OCI-LY7 (cell line): ENCODE results near the gene TEX14. TPM values are rescaled to one million over a fixed set of nuclear protein-coding genes. Genes with fewer than 3 reads are reported as not detected.

Source experiments
- BruUV-seq: library from RNA; stranded (reverse); fragments of 400-500 nt; replicated peaks from 2 replicates; lab custom pipeline; 2021; lab: Mats Ljungman, UMichigan
- CTCF ChIA-PET: fragments of 300-600 bp; sonication (Branson Sonifier 250); formaldehyde crosslinking; loops from one replicate; lab custom pipeline; 2022; ENCODE audit warnings: antibody characterized with exemption; ENCODE audit not compliant: unreplicated experiment; lab: Charles Lee
- POLR2A ChIA-PET: fragments of 300-600 bp; sonication (Branson Sonifier 250); formaldehyde crosslinking; loops from one replicate; lab custom pipeline; 2022; ENCODE audit warnings: antibody characterized with exemption; lab: Charles Lee
- DNase-seq: peaks from one replicate; pipeline ENCODE4 v3.0.0-alpha.2; 2015; ENCODE audit warnings: low spot score
- H2AFZ ChIP-seq: fragments of 200-600 bp; sonication (generic), shearing (Covaris generic); 2 replicates; pipeline ENCODE4 v1.6.1; 2014; ENCODE audit warnings: mild to moderate bottlenecking, antibody characterized with exemption, low read length, moderate library complexity
- H3K27ac ChIP-seq: fragments of 200-600 bp; sonication (generic); 2 replicates; pipeline ENCODE4 v1.5.1; 2014; ENCODE audit warnings: mixed run types, low read depth, mild to moderate bottlenecking, moderate library complexity, low read length, inconsistent platforms; ENCODE audit not compliant: poor library complexity, severe bottlenecking
- H3K36me3 ChIP-seq: fragments of 200-600 bp; sonication (generic); 2 replicates; pipeline ENCODE4 v1.6.1; 2014; ENCODE audit warnings: mild to moderate bottlenecking, antibody characterized with exemption, low read length, moderate library complexity, mixed read lengths; ENCODE audit not compliant: insufficient read depth
- H3K4me1 ChIP-seq: fragments of 200-600 bp; sonication (generic); 2 replicates; pipeline ENCODE4 v1.5.1; 2014; ENCODE audit warnings: mild to moderate bottlenecking, low read length; ENCODE audit not compliant: insufficient read depth, poor library complexity, severe bottlenecking
- H3K4me2 ChIP-seq: fragments of 200-600 bp; sonication (generic); 2 replicates; pipeline ENCODE4 v1.6.1; 2014; ENCODE audit warnings: mild to moderate bottlenecking, low read length
- H3K4me3 ChIP-seq: fragments of 200-600 bp; sonication (generic); 2 replicates; pipeline ENCODE4 v1.5.1; 2014; ENCODE audit warnings: mild to moderate bottlenecking, low read depth, low read length; ENCODE audit not compliant: poor library complexity, severe bottlenecking
- H3K79me2 ChIP-seq: fragments of 200-600 bp; sonication (generic); 2 replicates; pipeline ENCODE4 v1.6.1; 2016; ENCODE audit warnings: low read depth, mild to moderate bottlenecking, low read length, moderate library complexity, mixed read lengths; ENCODE audit not compliant: insufficient read depth
- H3K9me2 ChIP-seq: fragments of 200-600 bp; sonication (generic); 2 replicates; pipeline ENCODE4 v1.6.1; 2016; ENCODE audit warnings: mild to moderate bottlenecking, low read length, mixed read lengths; ENCODE audit not compliant: insufficient read depth
- H3K9me3 ChIP-seq: fragments of 200-600 bp; sonication (generic); 2 replicates; pipeline ENCODE4 v1.6.1; 2014; ENCODE audit warnings: mild to moderate bottlenecking, mixed run types, low read length, mixed read lengths
- H4K20me1 ChIP-seq: fragments of 200-600 bp; sonication (generic); 2 replicates; pipeline ENCODE4 v1.6.1; 2014; ENCODE audit warnings: mild to moderate bottlenecking, antibody characterized with exemption, low read length, moderate library complexity, mixed read lengths; ENCODE audit not compliant: insufficient read depth
- EZH2phosphoT487 ChIP-seq: fragments of 200-600 bp; sonication (generic); IDR thresholded peaks from 2 replicates; pipeline ENCODE4 v1.6.1; 2018; ENCODE audit warnings: low read depth, borderline replicate concordance, mild to moderate bottlenecking, mixed run types, antibody characterized with exemption, low read length, moderate library complexity, mixed read lengths
- intact Hi-C: fragments of 100-400 bp; cut with micrococcal nuclease; formaldehyde crosslinking; loops from one replicate; pipeline ENCODE4 v1.10.0; 2022; ENCODE audit not compliant: unreplicated experiment
- total RNA-seq, 2 experiments: library from RNA; depleted of rRNA in 1 of 2; stranded (reverse); fragments of >200 nt in 1 of 2; shearing (Covaris generic) in 1 of 2; gene quantifications; 2 replicates each; pipeline ENCODE4 v1.2.3, GENCODE V29; 2014 to 2022
- TF ChIP-seq, protein P1 (sequence below): fragments of 200-600 bp; sonication (generic); conservative IDR thresholded peaks from 2 replicates; pipeline ENCODE4 v1.5.1; 2014; ENCODE audit warnings: mild to moderate bottlenecking, antibody characterized with exemption, low read length, moderate library complexity, mixed read lengths

Gene TEX14
- total RNA-seq, 2 experiments from 2014 or later, result 0.69 to 2.3 TPM

DNA sequence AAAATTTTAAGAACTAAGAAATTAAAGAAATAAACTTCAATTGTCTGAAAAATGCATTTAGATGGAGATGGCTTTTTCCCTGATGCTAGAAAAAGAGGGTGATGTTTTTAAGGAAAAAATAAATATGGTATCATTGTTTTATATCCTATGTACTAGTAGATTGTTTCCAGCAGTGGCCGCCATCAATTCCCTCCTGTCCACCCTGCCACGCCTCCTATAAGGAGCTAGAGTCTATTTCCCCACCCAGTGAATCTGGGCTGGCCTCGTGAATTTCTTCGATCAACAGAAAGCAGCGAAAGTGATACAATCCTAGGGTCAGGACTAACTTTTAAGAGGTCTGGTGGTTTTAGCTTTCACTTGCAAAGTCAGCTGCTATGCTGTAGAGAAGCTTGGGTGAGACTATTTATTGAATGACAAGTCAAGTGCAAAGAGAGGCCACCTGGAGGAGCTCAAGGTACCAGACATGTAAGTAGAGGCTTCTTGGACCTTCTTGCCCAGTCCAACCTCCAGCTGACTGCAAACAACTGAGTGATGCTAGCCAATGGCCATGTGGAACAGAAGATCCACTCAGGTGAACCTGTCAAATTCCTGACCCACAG lies 96.6 kb downstream of the TEX14 start:
- Histone ChIP-seq H3K9me3 (no peaks in the 10 kb centered on the region), H3K36me3 (no peaks in the 10 kb centered on the region), H3K27ac (no peak overlapping the region), H3K79me2 (no peaks in the 10 kb centered on the region), H3K4me1 (no peaks in the 10 kb centered on the region), H2AFZ (no peak overlapping the region), H3K4me2 (no peak overlapping the region), H4K20me1 (no peaks in the 10 kb centered on the region), H3K4me3 (no peak overlapping the region), H3K9me2 (no peaks in the 10 kb centered on the region)
- intact Hi-C loops, result no loop called here
- BruUV-seq, result no TSS peak
- peak; percentile 10 for DNase-seq
- TF ChIP-seq, protein P1, sequence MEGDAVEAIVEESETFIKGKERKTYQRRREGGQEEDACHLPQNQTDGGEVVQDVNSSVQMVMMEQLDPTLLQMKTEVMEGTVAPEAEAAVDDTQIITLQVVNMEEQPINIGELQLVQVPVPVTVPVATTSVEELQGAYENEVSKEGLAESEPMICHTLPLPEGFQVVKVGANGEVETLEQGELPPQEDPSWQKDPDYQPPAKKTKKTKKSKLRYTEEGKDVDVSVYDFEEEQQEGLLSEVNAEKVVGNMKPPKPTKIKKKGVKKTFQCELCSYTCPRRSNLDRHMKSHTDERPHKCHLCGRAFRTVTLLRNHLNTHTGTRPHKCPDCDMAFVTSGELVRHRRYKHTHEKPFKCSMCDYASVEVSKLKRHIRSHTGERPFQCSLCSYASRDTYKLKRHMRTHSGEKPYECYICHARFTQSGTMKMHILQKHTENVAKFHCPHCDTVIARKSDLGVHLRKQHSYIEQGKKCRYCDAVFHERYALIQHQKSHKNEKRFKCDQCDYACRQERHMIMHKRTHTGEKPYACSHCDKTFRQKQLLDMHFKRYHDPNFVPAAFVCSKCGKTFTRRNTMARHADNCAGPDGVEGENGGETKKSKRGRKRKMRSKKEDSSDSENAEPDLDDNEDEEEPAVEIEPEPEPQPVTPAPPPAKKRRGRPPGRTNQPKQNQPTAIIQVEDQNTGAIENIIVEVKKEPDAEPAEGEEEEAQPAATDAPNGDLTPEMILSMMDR, result peak; percentile 28; the same call in 1 of the 2 replicates
- no peak for TF ChIP-seq EZH2phosphoT487
- ChIA-PET POLR2A (interaction anchor here (0.6 to 1.2 kb wide), 2 partner anchors 18 to 1666 kb away, joined by 3 read pairs; no protein-coding TSS in a partner anchor), CTCF (no interaction called here)

DNA sequence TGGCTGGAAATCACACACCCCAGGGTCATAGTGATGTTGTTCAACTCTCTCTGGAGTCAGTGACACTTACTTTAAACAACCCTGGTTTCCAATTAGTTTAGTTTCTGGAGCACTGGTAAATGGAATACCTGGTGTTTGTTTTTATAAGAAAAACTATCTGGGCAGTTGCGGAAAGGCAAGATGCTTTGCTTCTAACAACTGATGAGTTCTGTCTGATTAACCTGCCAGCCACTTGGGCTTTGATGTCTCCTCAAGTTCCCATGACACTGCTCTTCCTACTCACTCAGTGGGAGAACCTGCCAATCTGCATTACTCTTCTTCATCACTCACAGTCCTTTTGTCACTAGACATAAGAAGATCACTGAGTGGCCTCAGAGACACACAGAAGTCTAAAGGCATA lies 98.7 kb downstream of the TEX14 start:
- CTCF ChIA-PET, result no interaction called here
- H2AFZ ChIP-seq, result no peak overlapping the region
- intact Hi-C loops, result no loop called here
- H3K27ac ChIP-seq, result no peak overlapping the region
- H3K36me3 ChIP-seq, result no peaks in the 10 kb centered on the region
- POLR2A ChIA-PET, result no interaction called here
- no peaks in the 10 kb centered on the region for H3K4me1 ChIP-seq
- H4K20me1 ChIP-seq, result no peaks in the 10 kb centered on the region
- no peak for TF ChIP-seq EZH2phosphoT487
- TF ChIP-seq, protein P1, result no peak
- no peak overlapping the region for H3K4me2 ChIP-seq
- no TSS peak for BruUV-seq
- H3K9me3 ChIP-seq, result no peaks in the 10 kb centered on the region
- H3K4me3 ChIP-seq, result no peak overlapping the region
- H3K79me2 ChIP-seq, result no peaks in the 10 kb centered on the region
- no peaks in the 10 kb centered on the region for H3K9me2 ChIP-seq
- DNase-seq, result no peak

DNA sequence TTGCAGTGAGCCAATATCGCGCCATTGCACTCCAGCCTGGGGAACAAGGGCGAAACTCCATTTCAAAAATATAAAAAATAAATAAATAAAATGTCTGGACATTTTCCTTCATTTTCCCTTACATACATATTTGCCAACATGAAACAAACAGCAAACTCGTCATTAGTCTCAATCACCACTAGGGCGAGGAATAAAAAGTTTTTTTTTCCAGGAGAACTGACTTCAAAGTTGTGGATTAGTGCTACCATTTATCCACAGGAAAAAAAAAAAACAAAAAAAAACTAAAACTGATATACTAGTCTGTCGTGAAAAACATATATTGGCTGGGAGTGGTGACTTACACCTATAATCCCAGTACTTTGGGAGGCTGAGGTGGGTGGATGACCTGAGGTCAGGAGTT lies 100.4 kb downstream of the TEX14 start:
- Histone ChIP-seq H3K27ac (no peak overlapping the region), H3K79me2 (no peaks in the 10 kb centered on the region), H4K20me1 (no peaks in the 10 kb centered on the region), H3K9me2 (no peaks in the 10 kb centered on the region), H3K4me2 (no peak overlapping the region), H3K36me3 (no peaks in the 10 kb centered on the region), H3K4me3 (no peak overlapping the region), H3K9me3 (no peaks in the 10 kb centered on the region), H2AFZ (no peak overlapping the region), H3K4me1 (no peaks in the 10 kb centered on the region)
- ChIA-PET POLR2A (no interaction called here), CTCF (no interaction called here)
- TF ChIP-seq, protein P1, result peak; percentile 35; the same call in 1 of the 2 replicates
- TF ChIP-seq EZH2phosphoT487, result no peak
- intact Hi-C loops, result no loop called here
- no peak for DNase-seq
- no TSS peak for BruUV-seq
